GM19238 (cell line): ENCODE data around the gene SNCAIP.

ENCODE experiments used
- DNase-seq: peaks from one replicate; pipeline ENCODE4 v3.0.0; 2011; ENCODE audit warnings: low spot score; ENCODE audit not compliant: insufficient read length

SNCAIP gene

GRCh38 chr5:122423221-122423620 is 111.2 kb downstream of the SNCAIP start:
- no peak for DNase-seq

GRCh38 chr5:122424132-122424531 is 112.1 kb downstream of the SNCAIP start:
- no peak for DNase-seq

GRCh38 chr5:122426301-122426700 is 114.3 kb downstream of the SNCAIP start:
- no peak for DNase-seq

GRCh38 chr5:122427621-122428020 is 115.6 kb downstream of the SNCAIP start:
- no peak for DNase-seq

- no peak for DNase-seq
These were observed 117.7 kb downstream of the SNCAIP start for GRCh38 chr5:122429545-122430318.

GRCh38 chr5:122430319-122430586 is 118.2 kb downstream of the SNCAIP start:
- no peak for DNase-seq

- no peak for DNase-seq
These were observed 119.3 kb downstream of the SNCAIP start for GRCh38 chr5:122431298-122431697.

GRCh38 chr5:122434205-122434970 is 122.4 kb downstream of the SNCAIP start:
- no peak for DNase-seq

- no peak for DNase-seq
These were observed 123.2 kb downstream of the SNCAIP start for GRCh38 chr5:122435234-122435633.

- no peak for DNase-seq
These were observed 123.7 kb downstream of the SNCAIP start for GRCh38 chr5:122435761-122436160.

- DNase-seq = no peak
These were observed 124.6 kb downstream of the SNCAIP start for GRCh38 chr5:122436615-122437014.

GRCh38 chr5:122439645-122440044 is 127.6 kb downstream of the SNCAIP start:
- DNase-seq = no peak

GRCh38 chr5:122442938-122443337 is 130.9 kb downstream of the SNCAIP start:
- DNase-seq = no peak

- no peak for DNase-seq
These were observed 132.4 kb downstream of the SNCAIP start for GRCh38 chr5:122444411-122444810.

GRCh38 chr5:122445070-122445469 is 133.0 kb downstream of the SNCAIP start:
- no peak for DNase-seq

- DNase-seq = no peak
These were observed 135.0 kb downstream of the SNCAIP start for GRCh38 chr5:122447072-122447471.

- no peak for DNase-seq
These were observed 135.8 kb downstream of the SNCAIP start for GRCh38 chr5:122447879-122448278.

- DNase-seq = no peak
These were observed 142.5 kb downstream of the SNCAIP start for GRCh38 chr5:122454541-122454940.

- no peak for DNase-seq
These were observed 143.9 kb downstream of the SNCAIP start for GRCh38 chr5:122455939-122456338.

GRCh38 chr5:122457178-122457826 is 145.3 kb downstream of the SNCAIP start:
- DNase-seq = no peak

- no peak for DNase-seq
These were observed 146.3 kb downstream of the SNCAIP start for GRCh38 chr5:122458278-122458872.

GRCh38 chr5:122462486-122462885 is 150.4 kb downstream of the SNCAIP start:
- no peak for DNase-seq
